GM20000 (cell line): ENCODE measurements around the gene ZNF629.
"Not testable (repeated sequence)": the region's sequence is repeated elsewhere in the genome, so short reads cannot be mapped to it uniquely, and the experiment has no call there.

Source experiments
- DNase-seq: peaks from one replicate; pipeline ENCODE4 v3.0.0; 2012; ENCODE audit warnings: low spot score
- CTCF ChIP-seq: IDR thresholded peaks from 2 replicates; pipeline ENCODE4 v1.5.1; 2012; ENCODE audit warnings: mild to moderate bottlenecking, control low read depth; ENCODE audit errors: extremely low read depth, missing control alignments

The ZNF629 gene

GRCh38 chr16:30816769-30817168, 29.8 kb upstream of the ZNF629 start:
- TF ChIP-seq CTCF = no peak

GRCh38 chr16:30813821-30814189, 26.8 kb upstream of the ZNF629 start:
- TF ChIP-seq CTCF = no peak
- DNase-seq = no peak

More at GRCh38 chr16:30816769-30817168, 29.8 kb upstream of the ZNF629 start:
- no peak for DNase-seq

- DNase-seq = not testable (repeated sequence)
These were observed 22.7 kb upstream of the ZNF629 start for GRCh38 chr16:30809675-30810074.

GRCh38 chr16:30808890-30809426, 22.0 kb upstream of the ZNF629 start:
- DNase-seq = not testable (repeated sequence)

- DNase-seq = no peak
- no peak for TF ChIP-seq CTCF
These were observed 21.1 kb upstream of the ZNF629 start for GRCh38 chr16:30808146-30808545.

- peak; percentile 39 for DNase-seq
- TF ChIP-seq CTCF = no peak
These were observed 18.6 kb upstream of the ZNF629 start for GRCh38 chr16:30805370-30806169.

- no peak for DNase-seq
- no peak for TF ChIP-seq CTCF
These were observed 18.0 kb upstream of the ZNF629 start for GRCh38 chr16:30805056-30805369.

- TF ChIP-seq CTCF = no peak
These were observed 15.9 kb upstream of the ZNF629 start for GRCh38 chr16:30802936-30803335.

More at GRCh38 chr16:30802936-30803335, 15.9 kb upstream of the ZNF629 start:
- DNase-seq = no peak
